HepG2 (cell line): Measurements from ENCODE around the gene FGFR3. TPM values are rescaled to one million over a fixed set of nuclear protein-coding genes. Genes with fewer than 3 reads are reported as not detected.

Experiments
- ATF2 ChIP-seq: sonication (generic); formaldehyde crosslinking; IDR thresholded peaks from 2 replicates; pipeline ENCODE4 v1.4.0; 2020; ENCODE audit warnings: missing genetic modification reagents
- FLYWCH1 ChIP-seq: sonication (generic); formaldehyde crosslinking; IDR thresholded peaks from 2 replicates; pipeline ENCODE4 v1.8.1; 2023; ENCODE audit warnings: mild to moderate bottlenecking, missing genetic modification reagents
- FOXK2 ChIP-seq: fragments of 450-650 bp; IDR thresholded peaks from 2 replicates; pipeline ENCODE4 v1.6.1; 2016
- FOXO1 ChIP-seq: sonication (generic); formaldehyde crosslinking; IDR thresholded peaks from 2 replicates; pipeline ENCODE4 v1.4.0; 2020; ENCODE audit warnings: missing genetic modification reagents
- HMGXB4 ChIP-seq, 2 experiments: sonication (generic) in 1 of 2; formaldehyde crosslinking in 1 of 2; IDR thresholded peaks; 2 replicates each; pipeline versions ENCODE4 v1.4.0 to v1.6.1; 2018 to 2020; ENCODE audit warnings: missing genetic modification reagents in 2 of 2, borderline replicate concordance in 1 of 2, low read depth in 1 of 2, mild to moderate bottlenecking in 1 of 2, missing biosample characterization in 1 of 2
- HOXA9 ChIP-seq: sonication (generic); formaldehyde crosslinking; IDR thresholded peaks from 2 replicates; pipeline ENCODE4 v1.8.1; 2022; ENCODE audit warnings: missing genetic modification reagents, mild to moderate bottlenecking, moderate library complexity, borderline replicate concordance
- IKZF5 ChIP-seq: IDR thresholded peaks from 2 replicates; pipeline ENCODE4 v1.6.1; 2018; ENCODE audit warnings: missing genetic modification reagents, mild to moderate bottlenecking, missing compliant biosample characterization
- KAT2B ChIP-seq: fragments of 150-350 bp; IDR thresholded peaks from 2 replicates; pipeline ENCODE4 v1.6.1; 2014; ENCODE audit warnings: low read depth, low read length, borderline replicate concordance
- LRRFIP1 ChIP-seq: sonication (generic); formaldehyde crosslinking; conservative IDR thresholded peaks from 2 replicates; pipeline ENCODE4 v1.4.0; 2020; ENCODE audit warnings: missing genetic modification reagents
- MAFF ChIP-seq: IDR thresholded peaks from 2 replicates; pipeline ENCODE4 v1.6.1; 2011; ENCODE audit warnings: low read depth, low read length, improper control_type of control experiment
- NBN ChIP-seq: fragments of 450-650 bp; conservative IDR thresholded peaks from 2 replicates; pipeline ENCODE4 v1.6.1; 2017
- NCOA1 ChIP-seq: sonication (generic); formaldehyde crosslinking; IDR thresholded peaks from 2 replicates; pipeline ENCODE4 v1.9.0; 2021; ENCODE audit warnings: missing genetic modification reagents
- NCOA5 ChIP-seq: sonication (generic); formaldehyde crosslinking; IDR thresholded peaks from 2 replicates; pipeline ENCODE4 v1.4.0; 2020; ENCODE audit warnings: missing genetic modification reagents
- NR2F2 ChIP-seq: IDR thresholded peaks from 2 replicates; pipeline ENCODE4 v1.6.1; 2012; ENCODE audit warnings: low read depth, inconsistent platforms, borderline replicate concordance
- PCBP1 ChIP-seq: fragments of 200-400 bp; formaldehyde crosslinking; IDR thresholded peaks from 2 replicates; pipeline ENCODE4 v1.6.1; 2017; ENCODE audit warnings: mild to moderate bottlenecking, low read depth, low read length, borderline replicate concordance
- POLR2AphosphoS2 ChIP-seq: IDR thresholded peaks from 2 replicates; pipeline ENCODE4 v1.6.1; 2011; ENCODE audit warnings: low read depth, low read length, improper control_type of control experiment
- SATB2 ChIP-seq: sonication (generic); formaldehyde crosslinking; IDR thresholded peaks from 2 replicates; pipeline ENCODE4 v1.5.0; 2020; ENCODE audit warnings: missing genetic modification reagents
- TSC22D2 ChIP-seq: sonication (generic); formaldehyde crosslinking; IDR thresholded peaks from 2 replicates; pipeline ENCODE4 v1.5.1; 2020; ENCODE audit warnings: missing genetic modification reagents, mild to moderate bottlenecking, borderline replicate concordance
- ZNF224 ChIP-seq: sonication (generic); formaldehyde crosslinking; IDR thresholded peaks from 2 replicates; pipeline ENCODE4 v1.5.0; 2020; ENCODE audit warnings: mild to moderate bottlenecking, missing genetic modification reagents
- ZNF451 ChIP-seq: sonication (generic); formaldehyde crosslinking; IDR thresholded peaks from 2 replicates; pipeline ENCODE4 v1.5.0; 2020; ENCODE audit warnings: mild to moderate bottlenecking, missing genetic modification reagents
- ZNF556 ChIP-seq: sonication (generic); formaldehyde crosslinking; IDR thresholded peaks from 2 replicates; pipeline ENCODE4 v1.4.0; 2020; ENCODE audit warnings: mild to moderate bottlenecking, missing genetic modification reagents, borderline replicate concordance
- ZNF569 ChIP-seq: sonication (generic); formaldehyde crosslinking; IDR thresholded peaks from 2 replicates; pipeline ENCODE4 v1.5.0; 2020; ENCODE audit warnings: mild to moderate bottlenecking, missing genetic modification reagents, moderate library complexity, borderline replicate concordance
- ZNF83 ChIP-seq: sonication (generic); formaldehyde crosslinking; IDR thresholded peaks from 2 replicates; pipeline ENCODE4 v1.4.0; 2020; ENCODE audit warnings: missing genetic modification reagents, mild to moderate bottlenecking, borderline replicate concordance
- polyA plus RNA-seq, 8 experiments: library from polyadenylated mRNA; depleted of rRNA in 3 of 8; stranded (reverse) in 7 of 8; unstranded in 1 of 8; fragments of >200 nt; fragmentation: Illumina TruSeq in 4 of 8; extraction: Trizol in 4 of 8; gene quantifications; 2 replicates each; pipeline versions ENCODE4 v1.2.1 to v1.2.3, GENCODE V29; 2011 to 2016; ENCODE audit warnings: low read depth in 4 of 8, missing spikeins in 1 of 8, mixed read lengths in 1 of 8; ENCODE audit not compliant: insufficient read depth in 1 of 8
- total RNA-seq, 5 experiments: library from RNA; depleted of rRNA; stranded (reverse); fragments of >200 nt; fragmentation: Illumina TruSeq; extraction: Trizol; gene quantifications; 2 replicates each; pipeline ENCODE4 v1.2.3, GENCODE V29; 2016; ENCODE audit warnings: low read depth in 1 of 5

Gene FGFR3
- total and polyA plus RNA-seq, 2 of the 13 experiments (the other 11 are each of a cell fraction or from before 2014, with no cell fraction given): 103 to 109 TPM

- no peak for TF ChIP-seq SATB2 (CRISPR knock-in tag)
- TF ChIP-seq MAFF: no peak
- TF ChIP-seq LRRFIP1: no peak
- TF ChIP-seq ZNF569 (CRISPR knock-in tag): no peak
- peak; percentile 28; the same call in 1 of the 2 replicates for TF ChIP-seq ZNF451 (CRISPR knock-in tag)
- no peak for TF ChIP-seq NR2F2
- TF ChIP-seq NBN: no peak
- TF ChIP-seq IKZF5 (CRISPR knock-in tag): 0 out of 2 replicates have a peak, but pooled peaks have one; percentile 30
- no peak for TF ChIP-seq FOXK2
- no peak; the same call in 1 of the 2 replicates for TF ChIP-seq ZNF556 (CRISPR knock-in tag)
- no peak for TF ChIP-seq HOXA9 (CRISPR knock-in tag)
- no peak for TF ChIP-seq FLYWCH1 (CRISPR knock-in tag)
- no peak for TF ChIP-seq ZNF224 (CRISPR knock-in tag)
- no peak for TF ChIP-seq ZNF83 (CRISPR knock-in tag)
- TF ChIP-seq HMGXB4 (CRISPR knock-in tag; IDR thresholded peaks at IDR 0.05; ENCODE audit: borderline replicate concordance in 1 of 2, low read depth in 1 of 2): 0 out of 4 replicates have a peak, but pooled peaks of 1 of the 2 experiments have one; percentile 38
- peak; percentile 91 for TF ChIP-seq PCBP1
- 0 out of 2 replicates have a peak, but pooled peaks have one; percentile 68 for TF ChIP-seq NCOA1 (CRISPR knock-in tag)
- no peak for TF ChIP-seq POLR2AphosphoS2
- peak; percentile 76; the same call in 1 of the 2 replicates for TF ChIP-seq ATF2
- TF ChIP-seq FOXO1 (CRISPR knock-in tag): no peak; the same call in 1 of the 2 replicates
- TF ChIP-seq KAT2B: no peak
- no peak for TF ChIP-seq TSC22D2
- no peak for TF ChIP-seq NCOA5 (CRISPR knock-in tag)
Measured at GRCh38 chr4:1802151-1802715, 9.1 kb downstream of the FGFR3 start (continued).
